Transverse colon (tissue), 4 donors: ENCODE measurements around the gene MORC2. TPM values are rescaled to one million over a fixed set of nuclear protein-coding genes. Genes with fewer than 3 reads are reported as not detected.

Experiments
- DNase-seq: peaks from one replicate; pipeline ENCODE4 v3.0.0-alpha.2; 2019
- H3K27ac ChIP-seq, 4 donors: fragments of 200-600 bp; sonication (generic); 2 replicates each; pipeline ENCODE4 v1.5.1; 2016 to 2018; ENCODE audit warnings: inconsistent platforms in 4 of 4
- H3K27me3 ChIP-seq: fragments of 200-600 bp; sonication (generic); 2 replicates; pipeline ENCODE4 v1.5.1; 2017; ENCODE audit warnings: inconsistent platforms
- H3K36me3 ChIP-seq, 4 donors: fragments of 200-600 bp; sonication (generic); 2 replicates each; pipeline ENCODE4 v1.5.1; 2017 to 2019; ENCODE audit warnings: inconsistent platforms in 4 of 4
- H3K4me1 ChIP-seq, 4 donors: fragments of 200-600 bp; sonication (generic); 2 replicates each; pipeline ENCODE4 v1.5.1; 2017 to 2020; ENCODE audit warnings: inconsistent platforms in 4 of 4
- H3K4me3 ChIP-seq, 4 donors: fragments of 200-600 bp; sonication (generic); 1 replicate in 1 of 4; 2 replicates in 3 of 4; pipeline versions ENCODE4 v1.5.1 to v1.6.1; 2017 to 2019; ENCODE audit warnings: inconsistent platforms in 4 of 4
- H3K9me3 ChIP-seq, 2 donors: fragments of 200-600 bp; sonication (generic); 2 replicates each; pipeline ENCODE4 v1.5.1; 2017 to 2019; ENCODE audit warnings: inconsistent platforms in 2 of 2
- CTCF ChIP-seq, 5 experiments: fragments of 200-600 bp in 3 of 5; fragments of 450-650 bp in 2 of 5; sonication (generic) in 3 of 5; IDR thresholded peaks; 1 replicate in 2 of 5; 2 replicates in 3 of 5; pipeline ENCODE4 v1.5.1; 2016 to 2017; ENCODE audit warnings: antibody characterized with exemption in 5 of 5, inconsistent platforms in 3 of 5, mild to moderate bottlenecking in 2 of 5, moderate library complexity in 1 of 5
- EP300 ChIP-seq: sonication (generic); formaldehyde crosslinking; IDR thresholded peaks from one replicate; pipeline ENCODE4 v1.6.1; 2017; ENCODE audit warnings: antibody characterized with exemption, low read depth
- POLR2A ChIP-seq: fragments of 450-650 bp; IDR thresholded peaks from one replicate; pipeline ENCODE4 v1.6.1; 2016; ENCODE audit warnings: antibody characterized with exemption, mild to moderate bottlenecking, moderate library complexity
- POLR2AphosphoS5 ChIP-seq, 3 donors: sonication (generic); formaldehyde crosslinking; IDR thresholded peaks; one replicate each; pipeline ENCODE4 v1.6.1; 2016; ENCODE audit warnings: antibody characterized with exemption in 3 of 3
- WGBS, 2 donors: methylation state at CpG; one replicate each; pipeline ENCODE4 v1.1.5; 2018; ENCODE audit warnings: low coverage in 1 of 2; 5-methylcytosine and 5-hydroxymethylcytosine counted together
- in situ Hi-C, 4 donors: fragments of 200-750 bp; cut with MboI; loops; one replicate each; pipeline versions ENCODE4 v1.15.0 to v1.15.1; 2017; ENCODE audit warnings: low sequenced_read_pairs in 3 of 4, low pct_ligation_motif_present in 1 of 4, low pct_unique_long_range_greater_than_20kb in 1 of 4
- intact Hi-C: fragments of 100-400 bp; cut with DNase I; formaldehyde crosslinking; loops from one replicate; pipeline ENCODE4 v1.15.1; 2023; ENCODE audit warnings: low total_unique reads
- total RNA-seq, 4 donors: library from RNA; depleted of rRNA; stranded (reverse); fragments of >200 nt; gene quantifications; one replicate each; pipeline ENCODE4 v1.1.0, GENCODE V29; 2016

MORC2 gene
- 10 to 100 TPM; 11.9 to 23.9 (median 19.1) TPM for total RNA-seq

- peaks cover 0 to 26% (median 11%) of the 10 kb centered on the region in 4 donors for H3K36me3 ChIP-seq
- 21 to 95% methylated on average over 7 to 53 of the region's 53 CpGs for WGBS, 2 donors
- H3K27me3 ChIP-seq: no peaks in the 10 kb centered on the region
- no peak for TF ChIP-seq EP300
- TF ChIP-seq CTCF (IDR thresholded peaks at IDR 0.05): no peak
- no peak for TF ChIP-seq POLR2AphosphoS5 (IDR thresholded peaks at IDR 0.05)
- TF ChIP-seq POLR2A: no peak
- H3K27ac ChIP-seq: peak within 1 kb of the TSS; percentile 94 to 99 (median 96)
- peak; percentile 75 for DNase-seq
- H3K4me3 ChIP-seq: peak within 1 kb of the TSS; percentile 83 to 97 (median 89)
- H3K9me3 ChIP-seq: no peaks in the 10 kb centered on the region
- H3K4me1 ChIP-seq: peaks cover 0 to 47% (median 22%) of the 10 kb centered on the region in 4 donors
- in situ Hi-C loops (loop anchor here in 1 of 4 donors (5.0 kb wide), 1 partner anchor 114 kb away; the partner anchor contains the start of gene SMTN), intact Hi-C loops (no loop called here)
Observed at GRCh38 chr22:30968015-30968923, at the start of gene MORC2. MORC2 (minus strand) TSS chr22:30968774; CDS start chr22:30967889, 885 bp downstream.

- H3K9me3 ChIP-seq: peaks cover 7 to 9% of the 10 kb centered on the region in 2 donors
- TF ChIP-seq EP300: no peak
- TF ChIP-seq POLR2AphosphoS5 (IDR thresholded peaks at IDR 0.05): no peak
- no peak for TF ChIP-seq POLR2A
- no peak for TF ChIP-seq CTCF (IDR thresholded peaks at IDR 0.05)
- H3K27ac ChIP-seq: no peak overlapping the region
- DNase-seq: no peak
- intact Hi-C loops: no loop called here
- H3K36me3 ChIP-seq: no peaks in the 10 kb centered on the region
- H3K4me3 ChIP-seq: no peak overlapping the region
- H3K27me3 ChIP-seq: no peaks in the 10 kb centered on the region
- H3K4me1 ChIP-seq: no peaks in the 10 kb centered on the region
- in situ Hi-C loops: no loop called here
Observed at GRCh38 chr22:31005535-31005934, 37.0 kb upstream of the MORC2 start.

- intact Hi-C loops: no loop called here
- H3K4me1 ChIP-seq: no peaks in the 10 kb centered on the region
- 87 to 96% methylated on average over 4 to 6 of the region's 6 CpGs for WGBS, 2 donors
- no peak for TF ChIP-seq CTCF (IDR thresholded peaks at IDR 0.05)
- TF ChIP-seq POLR2AphosphoS5 (IDR thresholded peaks at IDR 0.05): no peak
- no peak for TF ChIP-seq EP300
- TF ChIP-seq POLR2A: no peak
- no peaks in the 10 kb centered on the region for H3K27me3 ChIP-seq
- H3K27ac ChIP-seq: no peak overlapping the region
- peaks cover 7 to 9% of the 10 kb centered on the region in 2 donors for H3K9me3 ChIP-seq
- H3K36me3 ChIP-seq: no peaks in the 10 kb centered on the region
- in situ Hi-C loops: no loop called here
- DNase-seq: no peak
- H3K4me3 ChIP-seq: no peak overlapping the region
Observed at GRCh38 chr22:31001124-31001770, 32.7 kb upstream of the MORC2 start.

GRCh38 chr22:30998329-30998728, 29.8 kb upstream of the MORC2 start:
- no peak for DNase-seq
- TF ChIP-seq CTCF (IDR thresholded peaks at IDR 0.05): no peak
- no peak for TF ChIP-seq EP300
- no peak for TF ChIP-seq POLR2A
- no peak for TF ChIP-seq POLR2AphosphoS5 (IDR thresholded peaks at IDR 0.05)
- WGBS, 2 donors: 81% methylated on average over 4 of the region's 4 CpGs; no CpG with 5 or more reads in 1 of the 2 donors
- no peaks in the 10 kb centered on the region for H3K36me3 ChIP-seq
- no peaks in the 10 kb centered on the region for H3K27me3 ChIP-seq
- H3K27ac ChIP-seq: no peak overlapping the region
- H3K4me1 ChIP-seq: no peaks in the 10 kb centered on the region
- no peak overlapping the region for H3K4me3 ChIP-seq
- intact Hi-C loops: no loop called here
- in situ Hi-C loops: no loop called here
- no peaks in the 10 kb centered on the region for H3K9me3 ChIP-seq
